ENCODE measurements around the gene POLD1. TPM values are rescaled to one million over a fixed set of nuclear protein-coding genes. Genes with fewer than 3 reads are reported as not detected.

The POLD1 gene
- total RNA-seq, 1 donor from 2014 or later, result 19.8 TPM

DNA sequence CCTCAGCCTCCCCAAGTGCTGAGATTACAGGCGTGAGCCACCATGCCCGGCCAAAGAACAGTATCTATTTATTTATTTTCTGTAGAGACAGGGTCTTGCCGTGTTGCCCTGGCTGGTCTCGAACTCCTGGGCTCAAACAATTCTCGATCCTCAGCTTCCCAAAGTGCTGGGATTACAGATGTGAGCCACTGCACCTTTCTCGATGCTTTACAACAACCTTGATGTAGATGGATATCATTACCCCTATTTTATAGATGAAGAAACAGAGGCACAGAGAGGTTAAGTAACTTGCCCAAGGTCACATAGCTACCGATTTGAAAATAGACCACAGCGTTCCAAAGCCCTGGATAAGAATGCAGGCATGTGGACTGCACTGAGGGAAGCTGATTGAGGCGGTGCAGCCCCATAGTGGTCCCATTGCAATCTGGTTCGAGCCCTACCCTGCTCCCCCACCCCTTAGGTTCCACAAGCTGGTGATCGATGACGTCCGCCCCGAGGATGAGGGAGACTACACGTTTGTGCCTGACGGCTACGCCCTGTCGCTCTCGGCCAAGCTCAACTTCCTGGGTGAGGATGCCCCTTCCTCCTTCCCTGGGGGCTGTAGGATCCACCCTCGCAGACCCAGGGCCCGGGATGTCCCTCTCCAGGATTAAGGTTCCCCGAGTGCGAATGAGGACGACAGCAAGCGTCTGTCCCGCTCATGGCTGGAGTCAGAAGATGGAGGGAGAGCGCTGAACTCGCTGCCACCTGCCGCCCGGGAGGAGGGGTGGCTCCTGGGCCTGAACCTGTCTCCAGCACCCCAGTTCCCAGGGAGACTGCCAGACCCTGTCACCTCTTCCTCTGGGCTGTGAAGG lies 66.4 kb downstream of the POLD1 start:
- H3K9ac ChIP-seq (ENCODE audit: low read depth in 1 of 3, low read length in 3 of 3), result no peak overlapping the region
- H3K36me3 ChIP-seq (ENCODE audit: control insufficient read depth in 3 of 3, insufficient read depth in 3 of 3, low read length in 3 of 3), result peaks cover 15 to 68% (median 43%) of the 10 kb centered on the region in 3 donors
- peaks cover 3 to 13% (median 7%) of the 10 kb centered on the region in 3 donors for H3K27me3 ChIP-seq (ENCODE audit: control insufficient read depth in 3 of 3, insufficient read depth in 3 of 3, low read length in 3 of 3)
- no peak overlapping the region for H3K4me3 ChIP-seq (ENCODE audit: low read length in 3 of 3)
- peaks cover 0 to 3% (median 2%) of the 10 kb centered on the region in 3 donors for H3K9me3 ChIP-seq (ENCODE audit: control insufficient read depth in 3 of 3, low read length in 3 of 3)
- H3K27ac ChIP-seq (ENCODE audit: low read depth, low read length), result no peak overlapping the region
- H3K4me1 ChIP-seq (ENCODE audit: control insufficient read depth in 3 of 3, insufficient read depth in 3 of 3, low read length in 3 of 3), result peaks cover 0 to 10% (median 0%) of the 10 kb centered on the region in 3 donors

DNA sequence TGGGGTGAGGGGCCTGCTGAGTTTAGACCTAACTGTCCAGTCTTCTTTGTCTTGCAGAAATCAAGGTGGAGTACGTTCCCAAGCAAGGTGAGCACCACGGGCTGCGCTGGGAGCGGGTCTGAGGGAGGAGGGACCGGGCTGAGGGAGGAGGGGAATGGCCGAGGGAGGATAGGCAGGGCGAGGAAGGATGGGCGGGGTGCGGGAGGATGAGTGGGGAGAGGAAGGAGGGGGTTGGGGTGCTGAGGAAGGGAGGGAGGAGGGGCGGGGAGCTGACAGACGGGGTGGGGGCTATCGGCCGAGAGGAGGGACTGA lies 67.0 kb downstream of the POLD1 start:
- Histone ChIP-seq H3K36me3 (ENCODE audit: control insufficient read depth in 3 of 3, insufficient read depth in 3 of 3, low read length in 3 of 3) (peaks cover 13 to 68% (median 43%) of the 10 kb centered on the region in 3 donors), H3K27ac (ENCODE audit: low read depth, low read length) (no peak overlapping the region)

DNA sequence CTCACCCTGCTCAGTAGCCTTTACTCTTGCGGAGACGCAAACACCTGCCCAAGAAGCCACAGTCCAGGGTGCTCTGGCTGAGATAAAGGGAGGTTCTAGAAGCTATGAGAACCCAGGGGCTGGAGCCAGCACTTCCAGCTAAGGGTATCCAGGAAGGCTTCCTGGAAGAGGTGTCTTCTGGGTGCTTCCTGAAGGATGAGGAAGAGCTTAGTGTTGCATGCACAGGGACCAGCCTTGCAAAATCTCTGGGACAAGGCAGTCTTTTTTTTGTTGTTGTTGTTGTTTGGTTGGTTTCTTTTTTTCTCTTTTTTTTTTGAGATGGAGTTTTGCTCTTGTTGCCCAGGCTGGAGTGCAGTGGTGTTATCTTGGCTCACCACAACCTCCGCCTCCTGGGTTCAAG lies 69.1 kb downstream of the POLD1 start:
- Histone ChIP-seq H3K27me3 (ENCODE audit: control insufficient read depth in 3 of 3, insufficient read depth in 3 of 3, low read length in 3 of 3) (peaks cover 8 to 25% (median 16%) of the 10 kb centered on the region in 3 donors), H3K27ac (ENCODE audit: low read depth, low read length) (no peak overlapping the region), H3K4me1 (ENCODE audit: control insufficient read depth in 3 of 3, insufficient read depth in 3 of 3, low read length in 3 of 3) (peaks cover 0 to 15% (median 7%) of the 10 kb centered on the region in 3 donors), H3K9me3 (ENCODE audit: control insufficient read depth in 3 of 3, low read length in 3 of 3) (no peaks in the 10 kb centered on the region), H3K4me3 (ENCODE audit: low read length in 3 of 3) (no peak overlapping the region), H3K36me3 (ENCODE audit: control insufficient read depth in 3 of 3, insufficient read depth in 3 of 3, low read length in 3 of 3) (peaks cover 15 to 68% (median 48%) of the 10 kb centered on the region in 3 donors), H3K9ac (ENCODE audit: low read depth in 1 of 3, low read length in 3 of 3) (no peak overlapping the region)

More for the DNA sequence above, 67.0 kb downstream of the POLD1 start:
- H3K9ac ChIP-seq (ENCODE audit: low read depth in 1 of 3, low read length in 3 of 3), result no peak overlapping the region
- H3K4me1 ChIP-seq (ENCODE audit: control insufficient read depth in 3 of 3, insufficient read depth in 3 of 3, low read length in 3 of 3), result peaks cover 0 to 10% (median 2%) of the 10 kb centered on the region in 3 donors
- no peak overlapping the region for H3K4me3 ChIP-seq (ENCODE audit: low read length in 3 of 3)
- peaks cover 3 to 14% (median 7%) of the 10 kb centered on the region in 3 donors for H3K27me3 ChIP-seq (ENCODE audit: control insufficient read depth in 3 of 3, insufficient read depth in 3 of 3, low read length in 3 of 3)
- H3K9me3 ChIP-seq (ENCODE audit: control insufficient read depth in 3 of 3, low read length in 3 of 3), result peaks cover 0 to 3% (median 2%) of the 10 kb centered on the region in 3 donors

DNA sequence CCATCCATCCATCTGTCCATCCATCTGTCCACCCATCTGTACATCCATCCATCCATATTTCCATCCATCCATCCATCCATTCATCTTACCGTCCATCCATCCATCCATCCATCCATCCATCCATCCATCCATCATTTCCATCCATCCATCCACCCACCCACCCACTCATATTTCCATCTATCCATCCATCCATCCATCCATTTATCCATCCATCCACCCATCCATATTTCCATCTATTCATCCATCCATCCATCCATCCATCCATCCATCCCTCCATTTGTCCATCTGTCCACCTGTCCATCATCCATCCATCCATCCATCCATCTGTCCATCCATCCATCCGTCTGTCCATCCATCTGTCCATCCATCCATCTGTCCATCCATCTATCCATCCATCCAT lies 71.8 kb downstream of the POLD1 start:
- Histone ChIP-seq H3K36me3 (ENCODE audit: control insufficient read depth in 3 of 3, insufficient read depth in 3 of 3, low read length in 3 of 3) (peaks cover 6 to 54% (median 33%) of the 10 kb centered on the region in 3 donors), H3K27me3 (ENCODE audit: control insufficient read depth in 3 of 3, insufficient read depth in 3 of 3, low read length in 3 of 3) (peaks cover 15 to 34% (median 20%) of the 10 kb centered on the region in 3 donors), H3K27ac (ENCODE audit: low read depth, low read length) (no peak overlapping the region), H3K4me1 (ENCODE audit: control insufficient read depth in 3 of 3, insufficient read depth in 3 of 3, low read length in 3 of 3) (peaks cover under 1 to 8% (median 7%) of the 10 kb centered on the region in 3 donors), H3K9me3 (ENCODE audit: control insufficient read depth in 3 of 3, low read length in 3 of 3) (no peaks in the 10 kb centered on the region), H3K9ac (ENCODE audit: low read depth in 1 of 3, low read length in 3 of 3) (no peak overlapping the region), H3K4me3 (ENCODE audit: low read length in 3 of 3) (no peak overlapping the region)

DNA sequence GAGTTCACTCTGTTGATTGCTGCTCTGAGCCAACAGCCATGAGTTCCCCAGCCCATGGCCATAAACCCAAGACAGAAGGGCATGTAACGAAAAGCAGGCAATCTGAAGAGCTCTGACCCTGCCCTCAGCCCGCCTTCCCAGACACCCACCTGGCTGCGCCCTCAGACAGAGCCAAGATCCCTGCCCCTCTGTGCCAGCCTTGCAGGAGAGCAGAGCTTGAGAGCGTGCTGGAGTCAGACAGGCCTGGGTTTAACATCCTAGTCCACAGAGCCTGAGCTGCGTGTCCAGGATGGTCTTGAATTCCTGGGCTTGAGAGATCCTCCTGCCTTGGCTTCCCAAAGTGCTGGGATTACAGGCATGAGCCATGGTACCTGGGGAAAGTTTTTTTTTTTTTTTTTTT lies 73.2 kb downstream of the POLD1 start:
- Histone ChIP-seq H3K36me3 (ENCODE audit: control insufficient read depth in 3 of 3, insufficient read depth in 3 of 3, low read length in 3 of 3) (peaks cover 6 to 53% (median 39%) of the 10 kb centered on the region in 3 donors), H3K27me3 (ENCODE audit: control insufficient read depth in 3 of 3, insufficient read depth in 3 of 3, low read length in 3 of 3) (peaks cover 18 to 33% (median 22%) of the 10 kb centered on the region in 3 donors), H3K4me1 (ENCODE audit: control insufficient read depth in 3 of 3, insufficient read depth in 3 of 3, low read length in 3 of 3) (peaks cover 2 to 15% (median 7%) of the 10 kb centered on the region in 3 donors), H3K9me3 (ENCODE audit: control insufficient read depth in 3 of 3, low read length in 3 of 3) (no peaks in the 10 kb centered on the region), H3K4me3 (ENCODE audit: low read length in 3 of 3) (no peak overlapping the region), H3K27ac (ENCODE audit: low read depth, low read length) (no peak overlapping the region), H3K9ac (ENCODE audit: low read depth in 1 of 3, low read length in 3 of 3) (no peak overlapping the region)

DNA sequence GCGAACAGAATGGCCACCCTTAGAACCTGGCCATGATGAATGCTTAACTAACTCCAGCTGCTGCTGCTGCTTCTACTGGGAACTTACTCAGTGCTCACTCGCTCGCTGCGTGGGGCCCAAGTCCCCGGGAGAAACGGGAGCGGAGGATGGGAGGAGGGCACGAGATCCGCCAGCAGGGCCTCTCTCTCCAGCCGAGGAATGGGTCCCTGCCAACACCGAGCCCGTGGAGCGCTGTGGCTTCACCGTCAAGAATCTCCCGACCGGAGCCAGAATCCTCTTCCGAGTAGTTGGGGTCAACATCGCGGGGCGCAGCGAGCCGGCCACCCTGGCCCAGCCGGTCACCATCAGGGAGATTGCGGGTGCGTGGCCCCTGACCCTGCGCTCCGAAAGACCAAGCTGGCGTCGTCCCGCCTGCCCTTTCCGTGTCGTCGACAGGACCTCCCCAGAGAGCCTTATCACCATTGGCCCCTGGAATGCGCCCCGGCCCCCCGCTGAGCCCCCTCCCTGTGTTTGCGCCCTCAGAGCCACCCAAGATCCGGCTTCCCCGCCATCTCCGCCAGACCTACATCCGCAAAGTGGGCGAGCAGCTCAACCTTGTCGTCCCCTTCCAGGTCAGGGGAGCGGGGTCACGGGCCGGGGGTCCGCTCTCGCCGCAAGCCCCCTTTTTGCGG lies 74.4 kb downstream of the POLD1 start:
- peaks cover 2 to 20% (median 7%) of the 10 kb centered on the region in 3 donors for H3K4me1 ChIP-seq (ENCODE audit: control insufficient read depth in 3 of 3, insufficient read depth in 3 of 3, low read length in 3 of 3)
- H3K4me3 ChIP-seq (ENCODE audit: low read length in 3 of 3), result no peak overlapping the region
- no peak overlapping the region for H3K27ac ChIP-seq (ENCODE audit: low read depth, low read length)
- H3K27me3 ChIP-seq (ENCODE audit: control insufficient read depth in 3 of 3, insufficient read depth in 3 of 3, low read length in 3 of 3), result peaks cover 18 to 33% (median 22%) of the 10 kb centered on the region in 3 donors
- peaks cover 6 to 52% (median 40%) of the 10 kb centered on the region in 3 donors for H3K36me3 ChIP-seq (ENCODE audit: control insufficient read depth in 3 of 3, insufficient read depth in 3 of 3, low read length in 3 of 3)
- H3K9ac ChIP-seq (ENCODE audit: low read depth in 1 of 3, low read length in 3 of 3), result no peak overlapping the region
- no peaks in the 10 kb centered on the region for H3K9me3 ChIP-seq (ENCODE audit: control insufficient read depth in 3 of 3, low read length in 3 of 3)

DNA sequence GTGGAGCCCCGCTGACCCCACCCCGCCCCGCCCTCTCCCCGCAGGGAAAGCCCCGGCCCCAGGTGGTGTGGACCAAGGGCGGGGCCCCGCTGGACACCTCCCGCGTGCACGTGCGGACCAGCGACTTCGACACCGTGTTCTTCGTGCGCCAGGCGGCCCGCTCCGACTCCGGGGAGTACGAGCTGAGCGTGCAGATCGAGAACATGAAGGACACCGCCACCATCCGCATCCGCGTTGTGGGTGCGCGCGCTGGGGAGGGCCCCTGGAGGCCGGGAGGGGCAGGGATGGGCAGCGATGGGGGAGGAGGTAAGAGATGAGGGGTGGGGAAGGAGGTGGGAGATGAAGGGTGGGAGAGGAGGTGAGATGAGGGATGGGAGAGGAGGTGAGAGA lies 74.9 kb downstream of the POLD1 start:
- Histone ChIP-seq H3K4me1 (ENCODE audit: control insufficient read depth in 3 of 3, insufficient read depth in 3 of 3, low read length in 3 of 3) (peaks cover 2 to 23% (median 7%) of the 10 kb centered on the region in 3 donors), H3K27me3 (ENCODE audit: control insufficient read depth in 3 of 3, insufficient read depth in 3 of 3, low read length in 3 of 3) (peaks cover 18 to 33% (median 22%) of the 10 kb centered on the region in 3 donors), H3K4me3 (ENCODE audit: low read length in 3 of 3) (no peak overlapping the region), H3K9ac (ENCODE audit: low read depth in 1 of 3, low read length in 3 of 3) (no peak overlapping the region), H3K9me3 (ENCODE audit: control insufficient read depth in 3 of 3, low read length in 3 of 3) (no peaks in the 10 kb centered on the region), H3K36me3 (ENCODE audit: control insufficient read depth in 3 of 3, insufficient read depth in 3 of 3, low read length in 3 of 3) (peaks cover 5 to 50% (median 40%) of the 10 kb centered on the region in 3 donors), H3K27ac (ENCODE audit: low read depth, low read length) (no peak overlapping the region)

DNA sequence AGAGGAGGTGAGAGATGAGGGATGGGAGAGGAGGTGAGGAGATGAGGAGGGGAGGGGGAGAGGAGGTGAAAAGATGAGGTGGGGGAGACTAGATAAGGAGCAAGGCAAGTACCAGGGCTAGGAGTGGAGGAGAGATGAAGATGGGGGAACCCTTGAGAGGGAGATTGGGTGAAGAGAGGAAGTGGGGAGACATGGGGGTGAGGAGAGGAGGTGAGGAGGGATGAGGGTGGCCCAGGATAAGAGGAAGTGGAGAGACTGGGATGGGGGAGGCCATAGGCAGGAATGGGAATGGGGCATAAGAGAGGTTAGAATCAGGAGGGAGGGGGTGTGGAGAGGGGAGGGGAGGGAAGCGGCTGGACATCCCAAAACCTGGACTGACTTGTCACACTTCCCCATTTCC lies 75.5 kb downstream of the POLD1 start:
- peaks cover 2 to 29% (median 7%) of the 10 kb centered on the region in 3 donors for H3K4me1 ChIP-seq (ENCODE audit: control insufficient read depth in 3 of 3, insufficient read depth in 3 of 3, low read length in 3 of 3)
- H3K4me3 ChIP-seq (ENCODE audit: low read length in 3 of 3), result no peak overlapping the region
- peaks cover 18 to 33% (median 22%) of the 10 kb centered on the region in 3 donors for H3K27me3 ChIP-seq (ENCODE audit: control insufficient read depth in 3 of 3, insufficient read depth in 3 of 3, low read length in 3 of 3)
- no peak overlapping the region for H3K27ac ChIP-seq (ENCODE audit: low read depth, low read length)
- H3K9me3 ChIP-seq (ENCODE audit: control insufficient read depth in 3 of 3, low read length in 3 of 3), result no peaks in the 10 kb centered on the region
- H3K9ac ChIP-seq (ENCODE audit: low read depth in 1 of 3, low read length in 3 of 3), result no peak overlapping the region
- peaks cover 5 to 55% (median 42%) of the 10 kb centered on the region in 3 donors for H3K36me3 ChIP-seq (ENCODE audit: control insufficient read depth in 3 of 3, insufficient read depth in 3 of 3, low read length in 3 of 3)

DNA sequence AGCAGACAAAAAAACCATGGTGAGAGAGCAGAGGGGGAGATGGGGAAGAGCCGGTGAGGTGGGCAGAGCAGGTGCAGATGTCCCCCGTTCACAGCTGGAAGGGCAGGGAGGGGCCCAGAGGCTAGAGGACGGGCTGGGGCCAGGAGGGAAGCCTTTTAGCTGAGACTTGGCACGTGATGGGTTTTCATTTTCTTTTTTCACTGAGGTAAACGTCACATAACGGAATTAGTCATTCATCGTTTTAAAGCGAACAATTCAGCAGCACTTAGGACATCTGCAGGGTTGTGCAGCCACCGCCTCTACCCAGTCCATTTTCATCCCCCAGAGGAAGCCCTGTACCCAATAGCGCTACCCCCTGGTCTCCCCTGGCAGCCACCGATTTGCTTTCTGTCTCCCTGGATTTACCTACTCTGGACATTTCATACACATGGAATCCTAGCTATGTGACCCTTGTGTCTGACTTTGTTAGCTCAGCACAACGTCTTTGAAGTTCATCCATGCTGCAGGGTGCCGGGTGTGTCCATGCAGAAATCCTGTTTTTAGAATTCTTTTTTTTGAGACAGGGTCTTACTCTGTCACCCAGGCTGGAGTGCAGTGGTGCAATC lies 76.1 kb downstream of the POLD1 start:
- H3K9ac ChIP-seq (ENCODE audit: low read depth in 1 of 3, low read length in 3 of 3), result peak overlapping the region in 1 of 3 donors; percentile 3
- no peak overlapping the region for H3K4me3 ChIP-seq (ENCODE audit: low read length in 3 of 3)
- H3K27ac ChIP-seq (ENCODE audit: low read depth, low read length), result no peak overlapping the region
- H3K27me3 ChIP-seq (ENCODE audit: control insufficient read depth in 3 of 3, insufficient read depth in 3 of 3, low read length in 3 of 3), result peaks cover 18 to 29% (median 22%) of the 10 kb centered on the region in 3 donors
- peaks cover 2 to 35% (median 9%) of the 10 kb centered on the region in 3 donors for H3K4me1 ChIP-seq (ENCODE audit: control insufficient read depth in 3 of 3, insufficient read depth in 3 of 3, low read length in 3 of 3)
- peaks cover 5 to 50% (median 38%) of the 10 kb centered on the region in 3 donors for H3K36me3 ChIP-seq (ENCODE audit: control insufficient read depth in 3 of 3, insufficient read depth in 3 of 3, low read length in 3 of 3)
- H3K9me3 ChIP-seq (ENCODE audit: control insufficient read depth in 3 of 3, low read length in 3 of 3), result no peaks in the 10 kb centered on the region

Measured in skeletal muscle tissue (tissue), 4 donors.